GM21576 (cell line): Measurements from ENCODE around the gene STIMATE.
A peak's percentile ranks its signal among the peaks of the same experiment; 100 is the strongest.

Experiments
- ATAC-seq: cut with Tn5 transposase; IDR thresholded peaks from one replicate; pipeline ENCODE4 v1.9.1; 2021; ENCODE audit warnings: mild to moderate bottlenecking, moderate library complexity; ENCODE audit not compliant: unreplicated experiment

Gene STIMATE

DNA sequence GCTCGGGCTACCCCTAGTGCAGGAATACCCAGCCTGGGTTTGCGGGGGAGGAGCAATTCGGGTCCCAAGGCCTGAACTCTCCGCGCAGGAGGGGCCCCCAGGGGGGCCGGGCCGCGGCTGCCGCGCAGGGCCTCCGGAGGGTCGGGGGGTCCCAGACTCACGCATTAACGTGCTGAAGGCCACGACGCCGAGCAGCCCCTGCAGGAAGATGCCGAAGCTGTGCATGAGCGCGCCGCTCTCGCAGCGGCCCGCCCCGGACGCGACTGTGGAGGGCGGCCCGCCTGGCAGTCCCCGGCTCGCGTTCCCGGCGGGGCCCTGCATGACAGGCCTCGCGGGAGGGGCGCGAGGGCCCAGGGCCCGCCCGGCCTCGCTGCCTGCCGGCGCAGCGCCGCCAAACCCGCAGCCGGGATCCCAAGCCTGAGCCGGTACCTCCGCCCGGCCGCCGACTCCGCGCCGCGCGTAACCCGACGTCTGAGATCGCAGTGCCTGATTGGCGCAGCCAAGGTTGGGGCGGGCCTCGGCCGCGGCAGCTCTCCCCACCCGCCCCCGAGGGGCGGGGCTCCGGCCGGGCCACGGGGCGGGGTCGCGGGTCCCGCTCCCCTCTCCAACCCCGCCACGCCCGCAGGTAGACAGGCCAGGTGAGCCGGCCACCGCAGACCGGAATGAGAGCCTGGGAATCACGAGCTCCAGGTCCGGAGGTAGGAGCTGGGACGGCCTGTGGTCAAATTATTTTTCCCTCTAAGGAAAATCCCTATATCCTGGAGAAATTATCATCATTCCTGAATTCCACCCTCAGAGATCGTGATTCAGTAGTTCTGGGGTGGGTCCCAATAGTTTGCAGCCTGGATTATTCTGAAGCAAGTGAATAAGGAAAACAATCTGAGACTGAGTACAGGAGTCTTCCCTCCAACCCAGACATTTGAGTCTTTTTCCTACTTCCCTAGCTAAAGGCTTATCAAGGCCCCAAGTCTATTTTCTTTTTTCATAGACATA is at the start of gene STIMATE:
STIMATE (minus strand) TSS at position 419 of the 993 bp plus-strand sequence; CDS start at position 321, 98 bp downstream.
- ATAC-seq = peak; percentile 83

DNA sequence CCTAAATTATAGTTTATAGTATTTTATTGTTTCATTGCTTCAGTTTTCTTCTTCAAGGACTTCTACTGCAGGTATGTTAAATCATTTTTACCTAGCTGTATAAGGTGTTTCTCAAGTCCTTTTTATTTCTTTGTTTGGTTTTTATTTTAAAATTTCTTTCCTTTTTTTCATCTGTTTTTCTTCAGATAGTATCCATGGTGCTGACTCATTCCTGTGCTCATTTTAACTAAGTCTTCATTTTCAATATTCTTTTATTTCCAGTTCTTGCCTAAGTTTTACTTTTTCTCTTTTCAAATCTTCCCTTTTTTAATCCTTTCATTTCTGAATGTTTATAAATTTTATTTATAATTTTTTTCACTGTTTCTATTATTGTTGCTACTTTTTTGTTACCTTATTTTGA is 42.3 kb upstream of the STIMATE start:
- ATAC-seq = no peak

DNA sequence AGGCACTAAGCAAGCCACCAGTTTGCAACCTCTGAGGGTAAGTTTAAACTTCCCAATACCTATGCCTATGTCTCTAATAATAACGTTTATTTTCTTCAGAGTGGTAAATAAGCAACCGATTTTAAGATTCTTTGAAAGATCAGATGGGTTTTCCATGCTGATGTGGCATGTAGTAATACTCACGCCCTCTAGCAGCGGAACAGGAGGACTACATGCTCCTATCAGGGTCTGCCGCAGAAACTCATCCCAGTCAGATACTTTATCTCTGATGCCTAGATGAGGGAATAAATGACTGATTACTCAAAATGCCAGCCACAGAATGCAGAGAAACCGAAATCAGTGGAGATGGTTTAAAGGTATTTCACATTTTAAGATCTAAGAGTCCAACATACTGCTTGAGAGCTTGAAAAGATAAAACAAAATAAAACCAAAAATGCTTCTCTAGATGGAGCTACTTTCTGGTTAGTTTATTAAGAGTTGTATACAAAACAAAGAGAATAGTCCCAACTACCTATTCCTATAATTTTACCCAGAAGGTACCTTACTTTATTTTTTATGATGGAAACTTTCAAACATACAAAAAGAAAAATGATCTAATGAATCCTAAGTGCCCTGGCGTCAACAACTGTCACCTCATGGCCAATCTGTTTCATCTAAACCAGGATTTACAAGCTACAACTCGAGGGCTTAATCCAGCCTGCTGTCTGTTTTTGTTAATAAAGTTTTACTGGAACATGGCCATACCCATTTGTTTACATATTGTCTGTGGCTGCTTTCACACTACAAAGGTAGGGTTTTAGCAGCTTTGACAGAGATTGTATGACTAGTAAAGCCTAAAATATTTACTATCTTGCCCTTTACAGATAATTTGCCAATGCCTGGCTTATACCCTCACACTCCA is 37.5 kb upstream of the STIMATE start:
- ATAC-seq = peak; percentile 82

DNA sequence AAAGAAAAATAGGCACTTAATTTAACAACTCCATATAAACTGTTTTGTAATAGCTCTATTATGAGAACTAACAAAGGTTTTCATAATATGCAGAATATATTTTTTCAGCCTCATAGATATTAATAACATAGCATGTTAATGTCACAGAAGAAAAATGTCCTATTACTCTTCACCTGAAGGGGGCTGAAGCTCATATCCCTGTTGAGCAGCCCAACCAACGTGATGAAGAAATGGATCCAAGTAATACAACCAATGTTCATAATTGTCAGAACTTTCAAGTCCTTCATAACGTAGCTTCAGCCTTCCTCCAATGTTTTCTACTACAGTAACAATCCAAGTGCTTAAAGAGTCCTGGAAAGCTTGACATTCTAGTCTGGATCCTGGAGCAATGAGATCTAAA is 34.5 kb upstream of the STIMATE start:
- ATAC-seq = no peak

DNA sequence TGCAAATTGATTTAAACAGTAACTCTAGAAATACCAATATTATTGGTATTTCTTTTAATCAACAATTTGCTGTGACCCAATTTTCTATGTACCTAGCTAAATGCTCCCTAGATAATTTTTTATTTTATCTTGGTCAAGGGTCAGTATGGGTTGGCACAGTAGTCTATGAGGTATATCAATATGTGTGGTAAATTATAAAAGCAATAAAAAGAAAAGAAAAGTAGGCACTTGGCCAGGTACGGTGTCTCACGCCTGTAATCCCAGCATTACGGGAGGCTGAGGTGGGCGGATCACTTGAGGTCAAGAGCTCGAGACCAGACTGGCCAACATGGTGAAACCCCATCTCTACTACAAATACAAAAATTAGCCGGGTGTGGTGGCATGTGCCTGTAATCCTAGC is 34.0 kb upstream of the STIMATE start:
- ATAC-seq = no peak

DNA sequence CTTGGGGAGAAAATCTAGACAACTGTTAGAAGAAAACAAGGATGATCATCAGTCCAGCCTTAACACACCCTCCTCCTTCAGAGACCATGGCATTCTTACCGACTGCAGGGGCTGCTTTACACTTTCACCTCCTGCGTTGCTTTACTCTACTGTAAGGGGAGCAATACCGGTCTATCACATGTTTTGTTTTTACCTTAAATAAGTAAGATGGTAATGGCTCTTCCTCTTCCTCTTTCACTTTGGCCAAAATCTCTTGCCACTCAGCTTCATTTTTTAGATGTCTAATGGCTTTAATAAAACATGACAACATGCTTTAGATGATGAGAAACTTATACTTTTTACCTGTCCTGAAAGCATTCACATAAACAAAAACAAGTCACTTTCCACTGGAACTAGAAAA is 33.4 kb upstream of the STIMATE start:
- no peak for ATAC-seq

DNA sequence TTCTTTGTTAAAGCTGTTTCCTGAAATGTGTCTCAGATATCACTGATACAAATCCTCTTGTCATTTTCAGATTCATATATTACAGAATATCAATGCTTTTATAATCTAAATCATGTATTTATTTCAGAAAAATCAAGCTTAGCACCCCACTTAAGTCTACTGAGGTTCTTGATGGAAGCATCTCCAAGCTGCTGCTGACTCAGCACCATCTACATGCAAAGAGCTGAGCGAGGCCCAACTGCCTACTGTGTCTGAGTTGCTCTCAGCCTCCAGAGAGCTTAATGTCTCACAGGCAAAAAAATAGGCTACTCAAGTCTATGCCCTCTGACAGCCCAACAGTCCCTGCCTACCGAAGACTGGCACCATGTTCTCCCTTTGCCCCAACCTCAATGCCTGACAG is 29.2 kb upstream of the STIMATE start:
- no peak for ATAC-seq

DNA sequence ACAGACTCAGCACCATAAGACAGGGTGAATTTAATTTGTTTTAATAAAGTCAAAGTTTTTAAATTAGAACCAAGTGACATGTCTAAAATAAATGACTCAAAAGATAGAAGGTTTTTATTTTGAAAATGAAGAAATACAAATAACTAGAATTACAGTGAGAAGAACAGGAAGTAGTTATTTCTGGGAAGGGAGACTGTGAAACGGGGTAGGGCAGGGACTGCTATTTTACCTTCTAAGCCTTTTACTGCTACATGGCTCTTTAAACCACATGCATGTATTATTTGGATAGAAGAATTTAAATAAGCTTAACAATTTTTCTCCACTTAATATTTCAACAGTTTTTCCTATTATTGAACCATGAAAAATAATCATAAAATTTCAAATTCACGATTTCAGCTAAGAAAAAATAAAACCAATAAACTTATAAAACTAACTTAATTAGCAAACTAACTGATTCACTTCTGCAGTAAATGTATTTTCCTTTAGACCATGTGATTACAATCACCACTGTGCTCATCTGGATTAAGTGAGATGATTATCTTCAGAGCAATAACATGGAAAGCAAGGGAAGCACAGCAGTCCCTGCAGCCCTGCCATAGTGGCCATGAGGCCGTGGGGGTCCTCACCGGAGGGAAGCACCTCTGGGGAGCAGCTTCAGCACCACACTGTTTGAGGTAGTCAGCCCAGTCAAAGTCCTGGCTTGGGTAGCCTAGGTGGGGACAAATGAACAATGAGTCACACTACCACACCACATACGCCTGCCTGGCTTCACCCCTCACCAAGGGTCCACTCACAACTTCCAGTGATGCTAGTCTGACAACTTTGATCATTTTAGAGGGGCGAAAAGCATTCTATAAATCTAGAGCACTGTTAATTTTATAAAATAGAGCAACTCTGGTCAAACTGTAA is 28.3 kb upstream of the STIMATE start:
- ATAC-seq = no peak

DNA sequence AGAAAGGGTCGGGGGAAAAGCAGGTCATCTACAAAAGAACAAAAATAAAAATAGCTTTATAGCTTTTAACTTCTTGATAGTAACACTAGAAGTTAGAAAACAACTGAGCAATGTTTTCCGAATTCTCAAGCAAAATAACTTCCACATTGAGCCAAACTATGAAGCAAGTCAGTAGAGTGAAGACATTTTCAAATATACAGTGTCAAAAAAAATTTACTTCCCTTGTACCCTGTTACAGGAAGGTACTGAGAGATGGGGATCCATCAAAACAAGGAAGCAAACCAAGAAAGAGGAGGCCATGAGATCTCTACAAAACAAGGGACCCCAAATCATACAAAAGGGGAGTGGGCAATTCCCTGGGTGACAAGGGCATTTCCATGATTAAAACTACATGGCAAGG is 26.6 kb upstream of the STIMATE start:
- no peak for ATAC-seq

DNA sequence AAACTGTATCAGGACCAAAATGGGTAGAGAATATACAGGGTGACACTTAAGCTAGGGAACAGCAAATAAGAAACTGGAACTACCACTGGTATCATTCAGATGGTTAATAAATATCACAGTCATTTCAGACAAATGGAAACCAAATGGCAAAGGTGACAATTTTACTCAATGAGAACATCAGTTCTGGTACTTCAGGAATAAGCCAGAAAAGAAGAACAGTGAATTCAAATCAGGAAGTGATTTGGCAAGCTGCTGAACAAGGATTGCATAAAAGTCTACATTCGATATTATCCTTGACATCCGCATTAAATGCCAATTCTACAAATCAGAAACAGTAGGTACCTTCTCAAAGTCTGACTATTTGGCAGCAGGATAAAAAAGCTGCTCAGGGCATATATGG is 23.5 kb upstream of the STIMATE start:
- no peak for ATAC-seq

DNA sequence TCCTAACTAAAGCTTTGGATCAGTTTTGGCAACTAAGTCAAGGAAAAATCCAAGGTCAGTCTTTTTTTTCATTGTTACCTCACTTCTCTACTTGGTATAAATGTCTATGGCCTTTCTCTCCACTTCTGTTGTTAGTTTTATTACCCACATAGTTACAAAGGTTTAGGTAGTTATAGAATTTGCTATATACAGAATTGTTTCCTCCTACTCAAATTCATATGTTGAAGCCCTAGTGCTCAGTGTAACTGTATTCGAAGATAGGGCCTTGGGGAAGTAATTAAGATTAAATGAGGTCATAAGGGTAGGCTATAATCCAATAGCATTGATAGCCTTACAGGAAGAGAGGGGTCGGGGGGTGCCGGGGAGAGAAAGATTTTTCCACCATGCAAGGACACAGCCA is 19.7 kb upstream of the STIMATE start:
- ATAC-seq = no peak

DNA sequence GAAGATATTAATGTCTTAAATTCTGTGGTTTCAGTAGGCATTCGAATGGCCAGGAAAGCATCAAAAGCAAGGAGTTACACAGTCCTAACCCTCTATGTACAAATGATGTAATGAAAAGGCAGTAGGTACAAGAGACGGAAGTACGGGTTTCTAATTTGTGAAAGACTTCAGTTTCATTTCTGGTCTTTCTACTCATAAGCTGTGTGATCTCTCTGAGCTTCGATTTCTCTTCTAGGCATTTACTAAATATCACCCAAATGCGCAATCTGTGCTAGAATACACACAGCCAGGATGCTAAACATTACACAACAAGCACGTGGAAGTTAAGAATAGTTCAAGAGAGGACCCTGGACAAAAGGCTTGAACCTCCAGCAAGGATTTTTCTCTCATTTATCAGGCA is 17.9 kb upstream of the STIMATE start:
- no peak for ATAC-seq

DNA sequence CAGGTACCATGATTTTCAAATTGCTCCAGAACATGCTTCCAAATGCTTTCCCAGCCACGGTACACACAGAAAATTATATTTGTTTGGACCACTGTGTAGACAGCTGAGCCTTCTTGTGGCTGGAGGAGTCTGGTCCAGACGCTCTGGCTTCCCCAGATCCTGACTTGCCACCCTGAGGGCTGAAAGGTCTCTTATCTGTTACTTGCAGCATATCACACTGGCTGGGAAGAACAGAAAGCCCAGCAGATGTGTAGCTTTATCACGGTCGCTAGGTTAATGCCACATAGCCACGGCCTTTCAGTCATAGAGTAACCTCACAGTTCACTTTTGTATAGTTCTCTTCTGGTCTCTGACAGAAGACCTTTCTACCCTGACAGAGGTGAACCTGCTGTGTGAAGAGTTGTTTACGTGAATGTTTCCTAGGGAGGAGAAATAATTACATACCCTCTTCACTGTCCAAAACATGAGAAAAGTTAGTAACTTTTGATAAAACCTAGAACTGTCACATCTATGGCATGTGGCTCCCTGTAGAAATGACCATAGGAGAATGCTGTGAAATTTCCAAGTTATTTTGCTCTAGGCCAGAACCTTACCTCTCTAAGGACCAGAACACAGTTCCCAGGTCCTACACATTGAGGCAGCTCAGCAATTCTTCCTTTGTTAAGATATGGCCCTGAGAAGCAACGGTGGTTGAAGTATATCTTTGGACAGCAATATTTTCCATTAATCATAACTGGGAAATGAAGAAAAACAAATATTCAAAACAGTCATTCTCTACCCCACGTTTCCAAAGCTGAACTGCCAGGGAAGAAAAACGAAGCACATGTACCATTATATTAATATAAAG is 15.8 kb upstream of the STIMATE start:
- no peak for ATAC-seq

DNA sequence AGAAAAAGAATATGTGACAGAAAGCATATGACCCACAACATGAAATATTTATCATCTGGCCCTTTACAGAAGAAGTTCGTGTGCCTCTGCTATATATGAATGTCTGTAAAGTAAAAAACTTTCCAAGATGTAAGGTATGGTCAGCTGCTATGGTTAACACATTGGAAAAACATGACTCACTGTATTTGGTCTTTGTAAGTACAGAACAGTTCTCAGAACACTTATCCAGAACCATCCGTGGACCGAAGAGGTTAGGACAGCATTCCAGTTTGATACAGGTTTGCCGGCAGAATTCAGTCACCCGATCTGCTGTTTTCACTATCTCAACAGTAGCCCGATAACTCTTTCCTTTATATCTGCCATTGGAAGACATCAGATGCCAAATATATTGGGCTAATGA is 13.5 kb upstream of the STIMATE start:
- ATAC-seq = no peak

DNA sequence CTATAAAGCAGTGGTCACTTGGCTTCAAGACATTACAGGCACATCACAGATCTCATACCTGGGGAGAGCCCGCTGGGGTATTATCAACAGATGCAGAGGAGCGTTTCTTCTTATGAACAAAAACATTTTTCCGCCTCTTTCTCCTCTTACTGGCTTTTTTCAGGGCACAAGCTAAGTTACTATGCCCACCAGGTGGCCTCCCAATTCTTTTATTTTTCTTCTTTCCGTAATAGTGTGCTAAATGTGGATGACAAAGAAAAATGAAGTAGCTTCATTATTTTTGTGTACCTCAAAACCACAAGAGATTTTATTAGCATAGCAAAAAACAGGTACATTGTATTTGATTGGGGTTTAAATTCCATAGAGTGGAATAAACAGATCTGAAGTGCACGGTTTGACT is 10.1 kb upstream of the STIMATE start:
- ATAC-seq = no peak

DNA sequence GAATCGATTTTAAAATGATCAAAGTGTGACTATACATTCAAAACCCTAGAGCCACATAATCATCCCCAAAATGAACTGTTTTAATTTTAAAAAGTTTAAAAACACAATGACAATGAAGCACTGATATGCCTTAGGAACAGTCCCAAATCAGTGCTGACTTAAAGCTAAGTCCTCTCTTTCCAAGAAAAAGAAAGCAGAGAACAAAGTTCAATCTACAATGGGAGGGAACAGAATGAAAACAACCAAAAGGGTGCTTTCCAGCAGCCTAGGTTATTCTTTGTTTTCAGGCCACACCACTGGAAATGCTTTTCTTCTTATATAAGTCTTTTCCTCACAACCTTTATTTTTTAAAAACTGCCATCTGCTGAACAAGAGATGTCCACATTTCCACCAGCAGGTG is 7.2 kb upstream of the STIMATE start:
- no peak for ATAC-seq

DNA sequence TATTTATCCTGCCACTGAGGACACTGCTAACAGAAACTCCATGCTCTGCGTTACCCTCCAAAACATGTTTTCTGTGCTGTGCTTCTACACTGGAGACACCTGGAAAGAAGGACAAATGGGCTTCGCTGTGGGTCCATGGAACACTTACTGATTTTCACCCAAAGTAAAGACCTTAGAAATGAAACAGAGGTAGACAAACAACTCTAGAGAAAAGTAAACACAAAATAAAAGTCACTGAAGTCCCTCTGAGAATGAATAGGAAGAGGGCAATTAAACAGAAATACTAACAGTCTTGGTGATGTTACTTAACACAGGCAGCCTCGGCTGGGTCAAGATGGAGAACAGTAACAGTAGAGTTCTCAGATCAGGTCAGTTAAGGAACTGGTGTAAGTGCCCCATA is 6.7 kb upstream of the STIMATE start:
- no peak for ATAC-seq

DNA sequence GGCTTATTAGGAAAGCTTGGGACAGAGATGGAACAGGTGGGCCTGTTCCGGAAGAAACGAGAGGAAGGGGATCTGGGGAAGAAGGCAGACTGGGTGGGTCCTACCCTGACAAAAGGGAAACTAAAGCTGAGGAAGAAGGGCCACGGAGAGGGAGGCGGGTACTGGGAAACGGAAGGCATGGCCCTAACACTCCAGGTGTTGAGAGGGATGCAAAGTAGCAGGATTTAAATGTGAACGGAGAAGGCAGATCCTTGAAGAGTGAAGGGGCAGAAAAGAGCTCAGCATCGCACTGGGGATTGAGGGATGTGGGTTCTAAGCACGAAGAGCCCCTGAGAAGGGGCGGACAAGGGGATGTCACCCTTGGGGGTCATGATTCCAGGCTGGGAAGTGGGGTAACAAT is 735 bp downstream of the STIMATE start:
- ATAC-seq = no peak

DNA sequence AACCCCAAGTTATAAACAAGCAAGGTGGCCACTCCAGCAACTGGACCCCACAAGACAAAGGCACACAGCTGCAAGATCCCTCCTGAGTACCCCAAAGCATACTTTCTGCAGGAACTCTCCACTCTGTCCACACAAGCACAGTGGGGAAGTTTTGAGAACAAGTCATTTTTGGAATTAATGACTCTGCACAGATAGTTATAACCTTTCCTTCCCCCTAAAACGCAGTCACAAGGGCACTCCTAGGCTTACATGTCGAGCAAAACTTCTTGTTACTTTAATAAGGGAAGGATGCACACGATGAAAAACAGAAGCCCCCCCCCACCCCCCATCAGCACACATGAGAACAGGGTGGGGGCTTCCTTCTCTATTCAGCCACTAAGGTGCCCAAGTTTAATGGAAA is 1.2 kb downstream of the STIMATE start:
- ATAC-seq = no peak

DNA sequence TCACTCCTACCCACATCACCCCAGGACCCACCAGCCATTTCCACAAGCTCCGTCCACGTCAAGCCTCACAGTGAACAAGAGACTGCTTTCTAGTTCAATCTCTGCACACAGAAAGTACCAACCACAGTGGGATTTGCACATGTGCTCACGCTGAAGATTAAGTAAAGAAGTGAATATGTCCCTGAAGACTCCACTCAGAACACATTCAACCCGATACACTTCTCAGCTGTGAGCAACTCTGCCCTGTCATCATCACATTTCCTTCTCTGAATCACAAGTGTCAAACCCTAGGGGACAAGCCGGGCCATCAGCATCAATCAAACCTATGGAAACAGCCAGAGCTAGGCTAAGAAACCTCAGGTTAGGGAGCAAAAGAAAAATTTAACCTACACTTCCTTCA is 1.9 kb downstream of the STIMATE start:
- ATAC-seq = no peak
